NOMO-1 treated with dmso at 0.1 percent for 144 hours (cell line): ENCODE data around the gene PAEP.
"Not testable (repeated sequence)": the region's sequence is repeated elsewhere in the genome, so short reads cannot be mapped to it uniquely, and the experiment has no call there.

Experiments
- DNase-seq: peaks from one replicate; lab custom pipeline; 2025; ENCODE audit not compliant: unreplicated experiment; lab: John Stamatoyannopoulos, UW

The PAEP gene

GRCh38 chr9:135525241-135526088 lies 36.1 kb upstream of the PAEP start:
- DNase-seq = no peak

GRCh38 chr9:135526089-135526729 lies 35.3 kb upstream of the PAEP start:
- DNase-seq = no peak

- no peak for DNase-seq
Observed at GRCh38 chr9:135526730-135527571, 34.6 kb upstream of the PAEP start.

GRCh38 chr9:135528842-135529435 lies 32.6 kb upstream of the PAEP start:
- DNase-seq = not testable (repeated sequence)

GRCh38 chr9:135530146-135530545 lies 31.4 kb upstream of the PAEP start:
- no peak for DNase-seq

- DNase-seq = no peak
Observed at GRCh38 chr9:135531096-135531495, 30.5 kb upstream of the PAEP start.

- DNase-seq = no peak
Observed at GRCh38 chr9:135533113-135533512, 28.4 kb upstream of the PAEP start.

GRCh38 chr9:135533674-135534073 lies 27.9 kb upstream of the PAEP start:
- no peak for DNase-seq

- not testable (repeated sequence) for DNase-seq
Observed at GRCh38 chr9:135534192-135534711, 27.3 kb upstream of the PAEP start.

GRCh38 chr9:135534826-135535225 lies 26.7 kb upstream of the PAEP start:
- DNase-seq = not testable (repeated sequence)

- DNase-seq = not testable (repeated sequence)
Observed at GRCh38 chr9:135535631-135536030, 25.9 kb upstream of the PAEP start.

GRCh38 chr9:135536216-135536615 lies 25.3 kb upstream of the PAEP start:
- no peak for DNase-seq

- not testable (repeated sequence) for DNase-seq
Observed at GRCh38 chr9:135543262-135543894, 18.2 kb upstream of the PAEP start.

- DNase-seq = no peak
Observed at GRCh38 chr9:135544981-135545635, 16.4 kb upstream of the PAEP start.

- DNase-seq = not testable (repeated sequence)
Observed at GRCh38 chr9:135545646-135546176, 15.8 kb upstream of the PAEP start, which contains the start of gene OBP2A. Gene OBP2A, plus strand, starts transcription at chr9:135546126. Its CDS starts 55 bp downstream, at chr9:135546181.

- DNase-seq = not testable (repeated sequence)
Observed at GRCh38 chr9:135546792-135547617, 14.6 kb upstream of the PAEP start.

GRCh38 chr9:135547756-135548736 lies 13.5 kb upstream of the PAEP start:
- DNase-seq = no peak
